IPS-11a (cell line): ENCODE results near the gene RIPOR2.
"Not testable (repeated sequence)": the region's sequence is repeated elsewhere in the genome, so short reads cannot be mapped to it uniquely, and the experiment has no call there.

Experiments used
- H3K4me3 ChIP-seq: one replicate; pipeline ENCODE4 v1.5.1; 2013; ENCODE audit warnings: low read depth, low read length, control low read depth

Gene RIPOR2

DNA sequence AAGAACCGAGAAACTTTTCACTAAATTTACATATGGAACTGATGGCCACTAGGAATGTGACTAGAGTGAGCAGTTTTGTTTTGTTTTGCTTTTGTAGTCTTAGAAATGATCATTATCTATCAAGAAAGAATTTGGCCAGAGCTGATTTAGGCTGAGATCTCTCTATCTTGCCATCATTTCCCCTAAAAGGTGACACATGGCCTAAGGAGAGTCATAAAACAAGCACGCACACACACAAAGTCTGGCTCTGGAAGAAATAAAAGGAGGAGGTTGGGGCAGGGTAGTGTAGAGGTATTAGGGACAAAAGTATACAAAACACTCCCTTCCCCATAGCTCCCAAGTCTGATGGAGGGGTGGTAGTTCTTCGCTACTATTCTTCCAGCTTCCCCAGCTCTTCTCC lies 56.4 kb downstream of the RIPOR2 start:
- H3K4me3 ChIP-seq = no peak overlapping the region

DNA sequence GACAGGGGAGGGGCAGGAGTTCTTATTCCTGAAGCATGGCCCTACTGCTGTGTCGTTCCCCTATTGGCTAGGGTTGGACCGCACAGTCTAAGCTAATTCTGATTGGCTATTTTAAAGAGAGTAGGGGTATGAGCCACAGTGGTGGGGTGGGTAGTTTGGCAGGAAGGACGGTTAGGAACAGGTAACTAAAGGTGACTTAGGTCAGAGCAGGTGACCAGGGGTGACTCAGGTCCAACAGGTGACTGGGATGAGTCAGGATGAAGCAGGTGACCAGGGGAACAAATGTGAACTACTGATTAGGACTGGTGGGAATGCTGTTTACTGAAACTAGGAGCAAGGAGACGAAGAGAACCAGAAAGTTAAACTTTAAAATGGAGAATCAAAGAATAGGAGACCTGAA lies 58.0 kb downstream of the RIPOR2 start:
- not testable (repeated sequence) for H3K4me3 ChIP-seq

DNA sequence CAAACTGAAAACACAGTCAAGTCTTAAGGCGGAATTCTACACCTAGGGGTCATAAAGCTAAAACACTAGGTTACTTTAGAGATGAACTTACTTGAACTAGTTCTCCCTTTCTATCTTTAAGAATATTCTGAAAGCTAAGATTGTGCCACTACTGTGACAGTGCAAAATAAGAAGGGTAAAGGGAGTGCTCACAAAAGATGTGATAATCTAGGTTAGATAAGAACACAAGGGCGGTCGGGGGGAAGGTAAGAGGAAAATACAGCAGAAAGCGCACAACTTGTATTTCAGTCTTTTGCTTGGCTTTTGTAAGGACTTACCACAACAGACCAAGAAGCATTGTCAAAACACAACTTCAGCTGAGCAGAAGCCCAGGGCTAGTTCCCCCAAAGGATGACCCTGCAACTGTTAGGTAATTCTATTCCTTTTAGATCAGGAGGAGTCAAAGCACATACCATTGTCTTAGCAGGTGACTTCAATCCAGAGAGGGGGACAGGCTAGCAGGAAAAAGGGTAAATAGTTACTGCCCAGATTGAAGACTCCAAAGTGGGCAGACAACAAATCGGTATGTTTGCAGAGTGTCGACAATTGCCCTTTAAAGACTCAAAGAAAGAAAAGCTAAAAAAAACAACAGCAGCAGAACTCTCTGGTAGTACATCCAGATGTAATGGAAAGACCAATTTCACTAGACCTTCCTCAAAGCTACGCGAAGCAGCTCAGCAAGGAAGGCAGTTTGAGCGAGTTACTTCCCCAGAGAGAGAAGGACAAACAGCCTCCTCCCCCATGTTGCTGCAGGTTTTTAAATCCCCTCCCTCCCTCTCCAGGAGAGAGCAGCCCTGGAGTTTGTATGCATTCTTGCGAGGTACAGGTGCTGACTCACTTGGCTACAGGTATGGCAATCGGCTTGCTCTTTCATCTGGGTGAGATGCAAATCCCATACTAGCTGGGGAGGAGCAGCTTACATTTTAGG lies 59.0 kb downstream of the RIPOR2 start:
- H3K4me3 ChIP-seq = peak overlapping the region; percentile 14

DNA sequence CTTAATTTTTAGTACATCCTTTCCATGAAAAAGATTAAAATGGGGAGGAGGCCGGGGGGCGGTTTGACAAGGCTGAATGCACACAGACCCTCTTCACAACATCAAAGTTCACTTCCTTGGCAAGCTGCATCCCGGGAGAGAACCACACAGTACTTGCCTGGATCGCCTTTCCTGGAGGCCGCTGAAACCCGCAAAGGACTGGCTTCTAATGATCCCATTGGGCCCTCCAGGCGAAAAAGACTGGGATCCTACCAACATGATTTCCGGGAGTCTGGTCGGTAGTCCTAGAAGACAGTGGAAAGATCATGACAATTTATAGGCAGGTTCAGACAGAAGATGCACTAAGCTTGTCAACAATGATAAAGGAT lies 60.2 kb downstream of the RIPOR2 start:
- no peak overlapping the region for H3K4me3 ChIP-seq

DNA sequence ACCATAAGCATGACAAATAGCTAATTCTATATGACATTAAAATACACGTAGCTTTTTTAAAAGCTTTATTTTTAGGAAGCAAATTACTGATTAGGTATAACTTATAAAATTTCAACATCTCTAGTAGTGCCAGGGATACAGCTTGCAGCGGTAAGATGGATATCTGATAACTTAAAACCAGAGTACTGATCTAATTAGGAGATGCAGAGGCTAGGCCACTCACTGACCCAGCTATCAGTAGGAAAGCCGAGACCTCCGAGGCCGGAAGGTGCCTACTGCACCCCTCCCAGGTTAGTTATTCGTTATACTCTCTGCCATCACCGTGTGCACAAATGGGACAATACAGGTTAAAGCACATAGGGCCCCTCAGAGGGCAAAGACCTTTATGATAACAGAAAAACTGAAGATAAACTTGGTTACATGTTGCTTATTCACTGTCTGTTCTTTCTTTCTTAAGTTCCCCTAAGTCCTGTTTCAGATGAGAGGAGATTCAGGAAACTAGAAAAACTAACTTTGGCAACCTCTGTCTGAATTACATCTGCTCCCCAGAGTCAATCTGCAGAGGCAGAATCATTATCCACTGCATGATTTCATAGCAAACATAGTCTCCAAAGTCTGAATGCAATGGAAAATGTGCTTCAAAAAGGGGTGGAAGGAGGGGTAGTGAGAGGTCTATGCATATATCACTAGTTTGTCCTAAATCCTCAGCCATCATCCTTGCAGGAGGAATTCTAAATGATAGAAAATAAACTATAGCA lies 60.8 kb downstream of the RIPOR2 start:
- no peak overlapping the region for H3K4me3 ChIP-seq

DNA sequence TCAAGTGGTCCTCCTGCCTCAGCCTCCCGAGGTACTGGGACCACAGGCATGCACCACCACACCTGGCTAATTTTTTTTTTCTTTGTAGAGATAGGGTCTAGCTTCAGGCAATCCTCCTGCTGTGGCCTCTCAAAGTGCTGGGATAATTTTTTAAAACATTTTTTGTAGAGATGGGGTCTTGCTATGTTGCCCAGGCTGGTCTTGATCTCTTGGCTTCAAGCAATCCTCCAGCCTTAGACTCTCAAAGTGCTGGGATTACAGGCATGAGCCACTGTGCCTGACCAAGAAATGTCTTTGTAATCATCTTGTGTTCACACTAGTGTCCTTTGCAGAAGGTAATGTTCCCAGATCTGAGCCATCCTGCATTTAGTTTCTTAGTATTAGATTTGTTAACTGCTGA lies 61.6 kb downstream of the RIPOR2 start:
- H3K4me3 ChIP-seq = no peak overlapping the region

DNA sequence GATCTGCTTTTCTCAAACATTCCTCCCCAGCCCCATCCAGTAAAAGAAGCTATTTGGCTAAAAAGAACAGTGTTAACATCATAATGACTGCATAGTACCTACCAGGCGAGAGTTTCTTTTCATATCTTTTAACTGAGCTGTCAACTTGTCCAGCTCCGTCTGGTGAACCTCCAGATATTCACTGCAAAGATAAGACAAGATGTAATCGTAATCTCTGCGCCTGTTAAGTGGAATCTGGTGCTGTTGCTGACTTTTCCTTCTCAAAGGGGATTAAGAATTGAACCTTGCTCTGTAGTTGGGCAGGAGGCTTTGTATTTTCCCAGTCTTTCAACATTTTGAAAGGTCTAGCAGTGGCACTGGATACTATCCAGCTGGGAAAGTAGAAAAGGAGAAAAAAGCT lies 63.0 kb downstream of the RIPOR2 start:
- H3K4me3 ChIP-seq = no peak overlapping the region

DNA sequence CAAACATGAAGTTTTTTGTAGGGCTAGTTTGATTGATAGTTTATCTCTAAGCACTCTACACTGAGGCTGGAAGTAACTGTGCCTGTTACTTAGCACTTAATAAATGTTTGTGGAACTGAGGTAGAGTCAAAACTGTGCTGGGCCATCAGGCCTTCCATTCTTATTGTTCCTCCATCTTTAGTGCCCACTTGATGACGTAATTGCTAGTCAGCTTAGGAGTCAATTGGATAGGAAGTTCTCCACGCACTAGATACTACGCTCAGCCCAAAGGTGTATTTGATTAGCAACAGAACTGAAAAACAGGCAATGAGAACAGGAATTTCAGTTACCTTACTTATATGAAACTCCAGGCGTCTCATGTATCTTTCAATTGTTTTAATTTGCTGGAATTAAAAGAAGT lies 67.0 kb downstream of the RIPOR2 start:
- H3K4me3 ChIP-seq = no peak overlapping the region

DNA sequence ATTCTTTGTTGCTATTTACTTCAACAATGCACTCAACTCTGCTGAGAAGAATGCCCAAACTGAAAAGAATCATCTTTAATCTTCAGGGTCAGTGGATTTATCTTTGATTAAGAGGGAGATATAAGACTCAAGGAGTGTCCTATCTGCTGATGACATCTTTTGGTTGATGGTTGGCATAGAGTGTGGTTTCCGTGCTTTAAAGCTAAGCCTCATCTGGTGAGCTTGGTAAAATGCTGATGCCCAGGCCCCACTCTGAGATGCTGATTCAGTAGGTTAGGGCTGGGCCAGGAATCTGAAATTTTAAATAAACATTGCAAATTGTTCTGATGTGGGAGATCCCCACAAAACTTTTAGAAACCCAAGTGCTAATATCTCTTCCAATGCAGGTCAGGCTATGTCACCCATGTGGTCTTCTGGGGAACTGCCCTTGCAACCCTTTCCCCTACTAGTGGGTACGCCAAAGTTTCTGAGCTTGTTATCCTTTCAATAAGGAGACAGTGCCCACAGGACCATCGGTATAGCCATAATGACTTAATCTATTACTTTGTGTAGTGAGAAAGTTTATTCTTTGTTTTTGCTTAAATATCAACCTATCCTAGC lies 68.6 kb downstream of the RIPOR2 start:
- no peak overlapping the region for H3K4me3 ChIP-seq

DNA sequence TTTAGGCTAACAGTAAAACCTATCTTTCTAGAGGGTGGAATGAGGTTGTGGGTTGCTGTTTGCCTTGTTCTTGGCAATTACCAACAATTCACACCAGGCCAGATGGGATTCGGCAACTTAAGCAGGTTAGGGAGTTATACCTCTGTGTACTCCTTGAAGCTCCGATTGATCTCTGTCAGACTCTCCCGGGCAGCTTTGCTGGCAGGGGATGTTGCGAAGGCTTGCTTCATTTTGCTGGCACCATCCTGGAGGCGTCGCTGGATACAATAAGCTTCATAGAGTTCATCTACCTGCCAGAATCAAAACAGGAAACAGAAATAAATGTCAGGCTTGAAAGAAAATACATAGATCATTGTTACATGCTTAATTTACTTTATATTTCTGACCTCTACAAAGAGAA lies 70.6 kb downstream of the RIPOR2 start:
- no peak overlapping the region for H3K4me3 ChIP-seq

DNA sequence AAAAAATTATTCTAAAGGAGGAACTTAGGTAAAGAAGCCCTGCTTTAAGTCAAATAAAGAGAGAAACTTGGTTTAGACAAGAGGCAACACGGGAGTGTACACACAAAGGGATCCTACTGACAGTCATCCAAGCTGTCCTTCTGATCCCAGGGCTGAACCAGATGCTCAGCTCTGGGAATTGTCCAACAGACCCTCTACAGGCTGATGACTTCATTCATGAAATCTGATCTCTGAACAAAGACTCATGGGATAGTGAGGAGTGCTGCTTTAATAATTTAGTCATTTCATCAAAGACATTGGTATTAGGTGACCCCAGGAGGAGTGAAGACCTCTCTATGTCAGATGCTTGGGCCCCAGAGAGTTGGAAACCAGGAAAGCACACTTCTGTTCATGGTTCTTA lies 71.4 kb downstream of the RIPOR2 start:
- no peak overlapping the region for H3K4me3 ChIP-seq

DNA sequence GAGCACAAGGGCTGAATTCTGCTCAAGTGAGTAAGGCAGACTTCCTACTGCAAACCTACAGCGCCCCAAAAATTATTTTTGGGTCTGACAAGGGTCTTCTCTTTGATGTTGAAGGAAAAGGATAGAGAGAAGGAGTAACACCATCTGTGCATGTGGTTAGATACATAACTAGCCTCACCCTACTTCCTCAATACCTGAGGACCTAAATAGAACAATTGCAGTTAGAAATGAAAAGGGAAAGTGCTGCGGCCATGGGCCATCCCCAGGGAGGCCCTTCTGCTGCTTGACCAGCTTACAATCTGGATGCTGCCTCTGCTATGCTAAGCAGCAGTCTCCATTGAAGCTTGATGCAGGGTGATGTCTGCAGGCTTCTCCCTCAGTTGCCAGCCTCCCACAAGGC lies 73.8 kb downstream of the RIPOR2 start:
- H3K4me3 ChIP-seq = no peak overlapping the region

DNA sequence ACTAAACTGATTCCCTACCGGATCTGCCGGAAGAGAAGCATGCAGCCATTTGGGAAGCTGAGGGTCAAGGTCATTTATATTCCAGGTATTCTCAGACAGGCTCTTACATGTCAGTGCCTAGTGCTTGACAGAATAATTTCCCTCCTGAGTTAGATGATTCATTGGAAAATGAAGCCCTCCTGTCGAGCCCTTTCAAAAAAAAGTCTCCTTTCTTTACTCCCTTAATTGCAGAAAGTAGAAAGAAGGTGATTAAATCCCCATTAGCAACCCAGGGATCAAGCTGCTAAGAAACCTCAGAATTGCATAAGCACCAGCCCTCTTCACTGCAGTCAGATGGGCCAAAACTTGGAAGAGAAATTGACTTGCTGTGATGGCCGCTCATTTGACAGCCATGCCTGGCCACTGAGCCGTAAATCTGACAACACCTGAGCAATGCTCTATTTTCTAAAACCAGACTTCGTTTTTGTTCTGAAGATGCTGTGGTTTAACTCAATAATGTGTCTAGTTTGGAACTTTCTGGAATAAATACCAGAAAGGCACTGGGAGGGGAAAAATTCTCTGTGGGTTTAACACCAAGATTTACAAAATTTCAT lies 76.1 kb downstream of the RIPOR2 start:
- H3K4me3 ChIP-seq = no peak overlapping the region

DNA sequence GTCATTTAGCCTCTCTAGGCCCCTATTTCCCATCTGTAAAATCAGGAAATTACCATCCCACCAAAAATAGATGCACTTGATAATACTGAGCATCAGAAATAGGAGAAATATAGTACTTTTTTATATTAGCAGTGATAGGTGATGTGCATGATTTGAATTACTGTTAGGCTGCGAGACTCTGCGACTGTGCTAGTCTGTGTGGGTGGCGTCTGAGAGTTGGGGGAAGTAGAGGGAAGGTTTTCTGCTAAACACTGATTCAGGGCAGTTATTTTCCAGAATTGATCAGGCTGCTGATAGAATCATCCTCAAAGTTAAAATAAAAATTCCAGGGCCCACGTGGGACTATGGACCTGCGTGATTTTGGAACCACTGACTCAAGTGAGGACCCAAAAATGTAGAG lies 76.6 kb downstream of the RIPOR2 start:
- no peak overlapping the region for H3K4me3 ChIP-seq

DNA sequence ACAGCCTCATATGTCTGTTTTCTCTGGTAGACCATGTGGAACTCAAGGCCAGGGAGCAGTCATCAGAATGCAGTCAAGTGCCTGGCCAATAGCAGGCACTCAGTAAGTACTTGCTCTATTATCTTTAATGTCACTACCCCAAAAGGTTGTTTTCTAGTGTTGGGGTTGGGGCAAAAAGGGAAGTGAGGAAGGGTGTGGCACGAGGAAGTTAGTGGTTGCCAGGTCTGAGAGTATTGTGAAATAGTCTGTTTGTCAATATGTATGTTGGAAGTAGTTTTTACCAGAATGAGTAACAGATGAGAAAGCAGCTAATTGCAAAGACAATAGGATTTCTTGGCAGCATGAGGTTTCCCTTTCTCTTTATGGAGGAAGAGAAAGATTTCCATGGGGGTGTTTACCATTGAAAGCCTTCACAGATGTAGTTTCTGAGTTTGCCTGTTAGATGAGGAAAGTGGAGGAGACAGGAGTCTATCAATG lies 77.5 kb downstream of the RIPOR2 start:
- H3K4me3 ChIP-seq = no peak overlapping the region

DNA sequence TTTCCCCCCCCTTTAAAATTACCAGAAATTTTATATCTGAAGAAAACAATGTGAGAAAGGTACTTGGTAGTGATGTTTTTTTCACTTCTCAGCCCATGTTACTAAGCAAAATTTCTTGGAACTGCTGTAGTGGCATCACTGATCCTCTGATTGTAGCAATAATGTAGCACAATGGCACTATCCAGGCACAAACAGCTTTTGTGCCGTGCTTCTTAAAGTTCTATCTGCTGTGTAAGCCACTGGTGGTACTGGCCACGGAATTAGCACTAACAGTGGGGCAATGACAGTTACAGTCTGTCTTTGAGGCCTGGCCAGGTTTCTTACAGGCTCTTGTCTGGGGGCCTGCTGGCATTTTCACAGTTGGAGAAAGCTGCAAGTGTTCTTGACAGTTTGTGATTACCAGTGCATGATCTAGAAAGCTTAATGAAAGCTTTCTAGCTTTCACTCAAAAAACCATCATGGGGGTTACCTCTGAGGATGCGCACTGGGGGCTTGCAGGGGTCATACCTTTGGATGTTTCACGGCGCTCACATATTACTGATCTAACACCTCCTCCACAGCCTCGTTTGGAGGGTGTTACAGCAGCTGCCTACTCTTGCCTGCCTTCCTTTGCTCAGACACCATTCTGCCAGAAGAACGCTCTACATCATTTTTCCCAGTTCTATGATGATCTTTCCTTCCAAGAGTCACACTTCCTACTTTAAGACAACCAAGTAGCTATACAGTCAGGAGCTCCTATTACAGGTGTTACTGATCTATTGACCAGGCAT lies 78.7 kb downstream of the RIPOR2 start:
- H3K4me3 ChIP-seq = no peak overlapping the region

DNA sequence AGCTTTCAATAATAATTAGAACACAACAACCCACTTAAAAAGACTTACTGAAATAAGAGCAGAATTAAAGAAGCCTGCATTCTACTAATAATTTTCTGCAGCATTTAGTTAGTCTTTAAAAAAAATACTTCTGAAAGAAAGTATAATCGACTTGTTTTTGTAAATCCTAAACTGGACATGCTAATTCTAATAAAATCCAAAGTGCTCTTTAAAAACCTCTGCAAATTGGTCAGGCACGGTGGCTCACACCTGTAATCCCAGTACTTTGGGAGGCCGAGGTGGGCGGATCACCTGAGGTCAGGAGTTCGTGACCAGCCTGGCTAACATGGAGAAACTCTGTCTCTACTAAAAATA lies 79.5 kb downstream of the RIPOR2 start:
- H3K4me3 ChIP-seq = no peak overlapping the region

DNA sequence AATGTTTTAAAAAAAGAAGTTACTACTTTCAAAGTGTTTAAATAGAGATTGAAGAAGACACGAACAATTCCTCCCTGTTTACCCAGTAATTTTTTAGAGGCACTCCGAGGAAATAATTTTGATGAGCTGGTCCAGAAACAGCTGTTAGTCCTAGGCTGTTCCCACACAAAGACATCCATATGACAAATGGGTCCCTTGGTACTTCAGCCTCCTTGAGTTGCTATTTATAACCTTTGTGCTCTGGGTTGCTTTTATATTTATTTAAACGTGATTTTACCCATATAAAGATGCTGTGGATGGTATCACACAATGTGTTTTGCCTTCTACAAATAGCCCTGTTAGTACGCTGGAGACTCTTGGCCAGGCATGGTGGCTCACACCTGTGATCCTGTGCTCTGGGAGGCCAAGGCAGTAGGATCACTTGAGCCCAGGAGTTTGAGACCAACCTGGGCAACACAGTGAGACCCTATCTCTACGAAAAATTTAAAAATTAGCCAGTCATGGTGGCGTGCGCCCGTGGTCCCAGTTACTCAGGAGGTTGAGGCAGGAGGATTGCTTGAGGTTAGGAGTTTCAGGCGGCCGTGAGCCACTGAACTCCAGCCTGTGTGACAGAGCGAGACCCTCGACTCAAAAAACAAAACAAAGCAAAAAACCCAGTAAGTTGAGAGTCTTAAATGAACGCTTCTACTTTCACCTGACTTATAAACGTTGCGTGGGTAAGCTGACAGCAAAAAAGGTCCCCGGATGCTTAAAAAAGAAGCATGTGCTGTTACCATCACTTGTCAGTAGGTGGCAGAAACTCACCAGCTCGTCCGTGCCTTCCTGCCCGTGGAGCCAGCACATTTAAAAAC lies 80.1 kb downstream of the RIPOR2 start:
- H3K4me3 ChIP-seq = no peak overlapping the region

DNA sequence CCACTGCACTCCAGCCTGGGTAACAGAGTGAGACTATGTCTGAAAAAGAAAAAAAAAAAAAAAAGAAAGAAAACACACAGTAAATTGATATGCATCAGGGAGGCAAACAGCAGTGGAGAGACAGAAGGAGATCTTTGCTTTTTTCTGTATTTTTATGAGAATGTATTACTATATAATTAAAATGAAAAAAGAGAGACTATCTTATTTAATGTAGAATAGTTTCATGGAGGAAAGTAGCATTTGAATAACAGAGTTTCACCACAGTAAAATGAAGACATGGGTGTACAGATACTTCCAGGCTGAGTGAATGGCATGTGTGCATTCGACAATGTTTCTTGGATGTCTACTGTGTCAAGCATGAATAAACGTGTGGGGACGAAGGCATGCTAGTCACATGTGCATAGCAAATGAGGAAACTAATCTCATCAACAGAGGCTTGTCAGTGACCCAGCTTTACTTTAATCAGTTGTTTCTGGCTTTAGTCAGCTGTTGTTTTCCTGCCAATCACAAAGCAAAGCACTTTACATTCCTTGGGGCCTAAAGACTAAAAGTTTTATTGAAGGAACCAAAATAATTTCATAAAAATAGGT lies 81.6 kb downstream of the RIPOR2 start:
- no peak overlapping the region for H3K4me3 ChIP-seq
